GDM1 (cell line): Measurements from ENCODE around the gene TRPM3.

ENCODE experiments used
- DNase-seq: peaks from one replicate; lab custom pipeline; 2025; lab: John Stamatoyannopoulos, UW

TRPM3 gene

DNA sequence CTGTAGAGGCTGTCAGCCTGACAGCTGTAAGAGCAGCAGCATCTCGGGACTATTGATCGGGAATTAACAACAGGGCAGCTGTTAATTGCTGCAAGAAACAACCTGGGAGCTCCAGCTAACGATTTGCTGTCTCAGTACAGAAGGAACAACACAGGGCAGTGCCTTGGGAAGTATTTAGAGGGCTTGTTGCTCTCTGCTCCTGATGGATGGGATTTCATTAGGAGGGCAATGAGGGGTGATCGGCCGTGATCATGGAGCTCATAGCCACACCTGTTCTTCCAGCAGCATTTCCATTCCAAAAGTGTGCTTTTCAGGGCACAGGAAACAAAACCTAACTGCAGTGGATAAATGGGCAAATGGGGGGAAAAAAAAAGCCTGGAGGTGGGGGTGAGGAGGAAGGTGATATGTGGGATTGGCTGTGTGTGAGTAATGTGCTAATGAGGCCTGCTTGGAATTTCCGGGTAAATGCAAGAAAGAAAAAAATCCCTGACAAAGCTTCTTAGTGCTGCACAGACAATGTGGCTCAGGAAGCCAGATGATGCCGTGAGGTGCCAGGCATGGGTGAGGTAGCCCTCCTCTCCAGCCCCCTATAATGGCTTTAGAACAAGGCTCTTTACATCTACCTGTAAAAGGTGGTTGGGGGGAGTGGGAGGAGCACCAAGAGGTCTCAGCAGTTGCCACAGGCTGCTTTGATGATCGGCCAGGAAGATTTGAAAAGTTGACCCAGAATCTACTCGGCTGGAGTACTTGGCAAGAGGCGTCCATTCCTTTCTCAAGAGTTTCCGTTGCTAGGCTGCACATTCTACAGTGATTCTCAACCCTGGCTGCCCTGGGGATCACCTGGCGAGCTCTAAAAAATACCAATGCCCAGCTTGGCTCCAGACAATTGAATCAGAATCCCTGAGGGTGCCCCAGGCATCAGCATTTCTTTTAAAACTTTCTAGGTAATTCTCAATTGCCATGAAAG, 567.4 kb downstream of the TRPM3 start:
- DNase-seq, result no peak

DNA sequence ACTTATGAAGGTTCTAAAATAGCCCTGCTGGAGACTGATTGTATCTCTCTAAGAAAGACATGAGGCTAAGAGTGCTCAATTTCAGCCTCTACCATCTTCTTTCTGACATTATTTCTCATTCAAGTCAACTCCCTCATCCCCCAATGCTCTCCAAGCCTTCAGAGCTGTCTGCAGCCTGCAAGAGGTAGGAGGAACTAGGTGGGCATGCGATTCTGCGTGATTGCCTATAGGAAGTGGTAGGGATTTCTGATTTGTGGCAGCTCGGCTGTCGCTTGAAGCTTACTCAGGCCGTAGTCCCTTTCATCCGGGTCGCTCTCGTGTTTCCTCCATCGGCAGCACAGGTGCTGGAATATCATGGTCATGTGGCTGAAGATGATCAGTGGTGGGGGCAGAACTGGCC, 568.9 kb downstream of the TRPM3 start:
- no peak for DNase-seq

DNA sequence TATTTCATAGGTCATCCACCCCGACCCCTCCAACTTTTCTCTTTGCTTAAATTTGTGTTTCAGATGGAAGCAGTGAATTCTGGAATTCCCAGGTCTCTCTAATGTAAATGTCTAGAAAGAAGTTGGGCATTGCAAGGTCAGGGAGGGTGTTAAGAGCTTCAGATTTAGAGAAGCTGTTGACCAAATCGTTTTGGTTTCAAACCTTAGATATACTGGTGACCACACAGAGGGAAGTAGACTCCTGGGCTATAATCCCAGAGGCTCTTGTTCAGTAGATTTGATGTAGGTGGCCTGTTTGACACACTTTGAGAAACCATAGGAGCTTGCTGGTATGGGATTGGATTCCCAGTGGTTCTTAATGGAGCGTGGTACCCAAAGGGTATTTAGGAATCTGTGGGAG, 569.6 kb downstream of the TRPM3 start:
- DNase-seq, result no peak

GRCh38 chr9:70551396-70551795, 570.0 kb downstream of the TRPM3 start:
- no peak for DNase-seq

GRCh38 chr9:70549926-70550325, 571.5 kb downstream of the TRPM3 start:
- no peak for DNase-seq

DNA sequence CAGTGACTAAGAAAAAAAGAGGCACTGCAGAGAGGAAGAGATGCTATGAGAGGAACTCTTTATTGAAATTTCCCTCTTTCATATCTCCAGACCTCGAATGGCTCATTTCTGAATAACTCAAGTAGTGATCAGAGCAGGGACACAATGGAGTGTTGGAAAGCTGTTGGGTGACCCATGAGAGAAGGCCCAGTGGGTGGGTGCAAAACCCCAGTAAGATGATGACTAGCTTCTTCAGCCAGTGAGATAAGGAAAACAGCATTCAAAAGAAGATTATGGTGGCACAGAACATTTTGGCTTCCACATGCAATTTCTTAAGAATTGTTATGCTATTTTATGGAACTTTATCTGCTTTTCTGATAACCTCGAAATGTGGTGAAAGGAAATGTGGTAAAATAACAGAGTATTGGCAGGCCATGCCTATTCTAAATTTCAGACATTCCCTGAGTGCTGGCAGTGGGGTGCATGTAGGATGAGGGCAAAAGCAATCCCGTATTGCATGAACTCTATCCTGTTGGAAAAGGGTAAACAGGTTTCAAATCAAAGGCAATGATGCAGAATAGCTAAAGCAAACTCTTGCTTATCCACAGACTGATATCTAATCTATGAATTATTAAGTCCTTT, 579.0 kb downstream of the TRPM3 start:
- no peak for DNase-seq

GRCh38 chr9:70540016-70540415, 581.4 kb downstream of the TRPM3 start:
- no peak for DNase-seq

DNA sequence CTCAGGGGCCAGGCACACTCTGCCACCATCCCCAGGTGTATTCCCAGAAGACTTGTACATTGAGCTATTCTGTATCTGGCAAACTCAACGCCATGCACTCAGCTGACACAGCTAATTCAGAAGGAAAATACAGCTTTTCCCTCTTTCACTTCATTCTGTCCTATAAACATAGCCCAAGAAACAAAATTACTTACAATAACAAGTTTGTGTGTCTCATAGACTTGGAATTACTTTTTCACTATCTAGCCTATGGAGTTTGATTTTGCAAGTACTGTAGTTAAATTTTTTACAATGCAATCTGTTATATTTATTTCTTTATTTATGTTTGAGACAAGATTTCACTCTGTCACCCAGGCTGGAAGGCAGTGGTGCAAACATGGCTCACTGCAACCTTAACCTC, 581.9 kb downstream of the TRPM3 start:
- DNase-seq, result no peak

GRCh38 chr9:70539001-70539400, 582.4 kb downstream of the TRPM3 start:
- no peak for DNase-seq

- DNase-seq, result no peak
Measured at GRCh38 chr9:70537084-70537483, 584.3 kb downstream of the TRPM3 start.

DNA sequence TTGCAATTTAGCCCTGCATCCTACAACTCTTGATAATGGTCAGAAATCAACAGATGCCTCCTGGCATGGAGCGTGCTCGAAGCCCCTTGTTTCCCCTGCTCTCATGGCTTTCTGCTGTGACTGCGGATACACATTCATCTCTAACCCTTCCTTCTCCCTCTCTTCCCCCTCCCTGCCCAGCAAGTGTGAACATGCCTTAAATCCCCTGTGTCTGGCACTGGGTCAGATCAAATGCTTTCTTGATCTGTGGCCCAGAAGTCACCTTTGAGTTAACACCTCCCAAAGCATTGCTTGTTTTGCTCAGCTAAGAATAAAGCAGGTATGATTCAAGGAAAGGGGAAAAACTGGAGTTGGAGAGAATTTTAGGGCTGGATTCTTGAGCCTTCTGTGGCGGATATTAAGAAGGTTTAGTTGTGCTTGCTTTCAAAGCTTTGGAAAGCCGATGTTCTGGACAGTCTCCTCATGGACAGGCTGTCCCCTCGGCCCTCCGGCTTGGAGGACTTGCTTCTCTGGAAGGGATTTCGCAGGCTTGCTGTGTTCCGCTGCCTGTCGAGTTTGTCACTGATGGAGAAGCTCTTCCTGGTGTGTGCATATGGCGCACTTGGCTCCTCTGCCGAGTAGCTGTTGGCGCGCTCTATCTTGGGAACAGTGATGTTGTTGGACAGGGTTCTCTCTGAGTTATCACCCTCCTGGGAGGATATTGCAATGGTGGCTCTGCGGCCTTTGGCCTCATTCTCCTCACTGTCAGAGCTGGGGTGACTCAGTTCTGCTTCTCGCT, 585.7 kb downstream of the TRPM3 start:
- DNase-seq, result no peak

DNA sequence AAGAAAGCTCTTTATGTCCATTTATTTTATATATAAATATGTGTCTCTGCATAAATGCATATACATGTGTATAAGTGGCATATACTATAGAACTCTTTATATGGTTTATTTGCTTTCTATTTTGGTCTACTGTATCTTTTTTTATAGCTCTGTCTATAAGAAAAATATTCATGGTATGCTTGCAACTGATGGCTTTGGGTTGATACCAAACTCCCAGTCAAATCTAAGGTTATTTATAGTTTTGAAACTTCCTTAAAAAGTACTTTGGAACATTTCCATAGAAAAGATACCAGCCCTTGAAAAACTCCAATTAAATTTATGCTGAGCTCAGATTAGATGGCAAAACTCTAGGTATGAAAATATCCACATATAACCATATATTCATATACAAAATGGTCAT, 587.0 kb downstream of the TRPM3 start:
- DNase-seq, result no peak

DNA sequence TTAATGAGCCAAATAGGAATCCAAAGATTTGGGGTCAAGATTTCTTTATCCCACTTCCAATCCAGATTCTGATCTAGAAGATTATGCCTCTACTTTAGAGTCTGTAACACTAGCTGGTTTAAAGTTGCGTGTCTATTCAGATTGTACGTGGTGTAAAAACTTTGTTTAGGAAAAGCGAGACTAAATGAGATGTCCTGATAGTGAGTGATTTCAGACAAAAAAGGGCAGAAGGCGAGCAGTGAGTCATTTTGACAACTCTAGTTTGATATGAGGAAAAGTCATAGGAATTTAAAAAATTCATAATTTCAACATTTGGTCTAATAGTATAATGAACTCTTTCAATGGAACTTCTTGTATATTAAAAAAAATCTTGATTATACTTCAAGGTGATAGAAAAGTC, 587.4 kb downstream of the TRPM3 start:
- DNase-seq, result no peak

- DNase-seq, result no peak
Measured at GRCh38 chr9:70533492-70533891, 587.9 kb downstream of the TRPM3 start.

DNA sequence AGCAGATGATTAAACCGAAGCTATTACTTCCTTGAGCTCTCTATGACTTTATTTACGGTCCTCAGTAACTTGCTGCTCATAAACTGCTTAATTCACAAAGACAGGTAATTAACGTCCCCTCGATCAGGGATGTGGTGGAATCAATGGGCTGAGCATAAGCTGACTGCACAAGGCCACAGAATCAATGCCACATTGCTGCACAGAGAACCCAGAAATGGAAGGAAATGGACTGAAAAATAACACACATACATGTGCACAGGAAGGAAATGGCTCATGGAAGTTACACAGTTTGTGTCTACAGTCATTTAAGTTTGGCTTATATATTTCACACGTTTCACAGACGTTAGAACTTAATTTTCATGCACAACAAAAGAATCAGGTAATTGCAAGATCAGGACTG, 588.7 kb downstream of the TRPM3 start:
- no peak for DNase-seq

DNA sequence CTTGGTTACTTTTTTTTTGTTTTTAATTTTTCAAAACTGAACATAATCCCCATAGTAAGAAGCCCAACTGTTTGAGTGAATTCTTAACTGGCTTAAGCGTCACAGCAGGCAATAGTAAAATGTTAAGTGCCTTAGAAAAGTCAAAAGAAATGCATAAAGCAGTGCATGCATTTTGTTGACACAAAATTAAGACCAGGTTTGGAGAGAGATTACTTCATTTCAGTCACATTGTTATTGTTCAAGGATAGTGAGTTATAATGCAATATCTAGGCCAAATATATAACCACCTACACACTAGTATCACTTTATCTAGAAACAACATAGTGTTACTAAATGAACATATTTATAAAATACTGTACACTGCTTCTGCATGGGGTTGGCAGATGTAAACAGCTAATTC, 590.1 kb downstream of the TRPM3 start:
- no peak for DNase-seq

- DNase-seq, result no peak
Measured at GRCh38 chr9:70530716-70531115, 590.7 kb downstream of the TRPM3 start.

DNA sequence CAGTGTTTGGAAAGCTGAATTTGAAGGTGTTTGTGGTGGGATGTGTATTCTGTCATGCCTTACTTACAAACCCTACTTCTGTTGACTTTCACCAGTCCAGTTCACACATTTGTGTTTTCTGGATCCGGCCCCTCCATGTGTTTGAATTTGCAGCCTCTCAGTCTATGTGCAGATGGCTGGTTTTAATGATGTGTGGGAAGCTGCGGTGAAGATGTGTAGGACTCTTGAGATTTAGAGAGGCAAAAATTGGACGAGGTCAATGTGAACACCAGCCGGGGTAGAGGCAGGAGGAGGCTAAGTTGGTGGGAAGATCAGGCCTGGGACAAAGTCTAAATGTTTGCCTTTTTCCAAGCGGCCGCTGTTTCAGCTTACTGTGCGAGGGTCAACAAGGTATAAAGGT, 591.6 kb downstream of the TRPM3 start:
- DNase-seq, result no peak

- DNase-seq, result no peak
Measured at GRCh38 chr9:70529377-70529776, 592.0 kb downstream of the TRPM3 start.

GRCh38 chr9:70526902-70527301, 594.5 kb downstream of the TRPM3 start:
- DNase-seq, result no peak

GRCh38 chr9:70525519-70525918, 595.9 kb downstream of the TRPM3 start:
- DNase-seq, result no peak

DNA sequence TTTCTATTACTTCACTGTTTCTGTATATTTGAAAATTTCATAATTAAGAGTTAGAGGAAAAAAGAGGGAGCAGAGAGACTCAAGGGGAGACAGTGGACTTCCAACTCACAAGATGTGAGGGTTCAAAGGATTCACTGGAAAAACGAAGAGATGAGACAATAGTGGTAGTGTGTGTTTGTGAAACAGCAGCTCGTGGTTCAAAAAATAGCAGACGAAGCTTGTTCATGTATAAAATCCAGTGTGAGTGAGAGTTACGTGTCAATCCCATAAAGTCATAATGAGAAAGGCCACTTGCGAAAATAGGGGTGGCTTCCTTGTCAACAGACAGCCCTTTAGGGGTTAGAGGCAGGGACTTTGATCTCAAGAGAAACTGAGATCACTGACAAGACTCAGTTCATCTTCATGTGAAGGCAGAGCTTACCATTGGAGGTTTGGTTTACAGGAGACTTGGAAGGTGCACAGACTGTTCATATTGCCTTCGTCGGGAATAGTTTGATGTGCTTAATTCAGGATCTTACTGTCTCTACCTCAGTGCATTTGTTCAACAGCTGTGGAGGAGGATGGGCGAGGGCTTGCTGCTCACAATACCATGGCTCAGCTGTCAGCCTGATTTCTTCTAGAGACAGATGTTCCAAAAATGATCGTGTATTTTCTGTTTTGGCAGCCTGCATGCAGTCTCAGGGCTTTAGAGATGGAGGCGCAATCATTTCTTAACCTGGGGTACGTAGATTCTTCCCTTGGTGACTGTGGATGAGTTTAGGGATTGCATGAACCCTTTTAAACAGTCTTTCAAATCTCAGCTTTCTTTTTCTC, 601.3 kb downstream of the TRPM3 start:
- no peak for DNase-seq
